NCI-H2107 treated with DMSO at 0.1 percent for 48 hours (cell line): ENCODE measurements around the gene SON.
"Not testable (repeated sequence)": the region's sequence is repeated elsewhere in the genome, so short reads cannot be mapped to it uniquely, and the experiment has no call there.

ENCODE experiments used
- DNase-seq: peaks from one replicate; lab custom pipeline; 2025; ENCODE audit not compliant: unreplicated experiment; lab: John Stamatoyannopoulos, UW

The SON gene

DNA sequence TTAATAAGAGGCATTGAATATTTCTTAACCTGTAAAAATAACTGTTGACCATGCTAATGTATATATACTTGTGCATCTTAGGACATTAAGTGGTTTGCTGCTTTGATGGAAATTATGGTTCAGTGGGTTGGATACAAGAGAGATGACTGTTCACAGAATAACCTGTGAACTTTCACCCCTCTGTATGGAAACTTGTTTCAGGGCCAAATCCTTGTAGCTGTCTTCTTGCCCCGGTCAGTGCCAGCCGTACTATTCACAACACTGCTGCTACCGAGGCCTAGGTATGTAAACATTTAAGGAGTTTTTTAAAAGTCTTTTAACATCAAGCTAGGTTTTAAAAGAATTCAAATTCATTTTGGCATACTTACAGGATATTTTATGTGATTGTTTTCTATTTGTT lies 29.5 kb downstream of the SON start:
- no peak for DNase-seq

DNA sequence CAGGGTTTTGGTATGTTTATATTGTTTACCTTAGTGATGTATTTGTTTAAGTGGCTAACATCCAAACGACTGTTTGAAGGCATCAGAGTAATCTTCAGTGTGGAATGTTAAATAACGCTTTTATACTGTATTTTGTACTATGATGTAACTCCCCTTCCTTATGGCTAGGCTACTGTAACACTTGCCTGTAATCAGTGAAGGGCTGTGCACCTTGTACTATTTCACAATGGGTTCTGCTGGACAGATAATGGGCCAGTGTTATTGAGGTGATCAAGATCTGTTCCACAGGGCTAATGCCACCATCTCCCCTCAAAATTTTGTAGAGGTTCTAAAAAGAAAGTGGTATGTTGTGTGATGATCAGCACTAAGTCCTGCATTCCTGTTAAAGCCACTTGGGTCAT lies 33.9 kb downstream of the SON start:
- DNase-seq, result not testable (repeated sequence)

DNA sequence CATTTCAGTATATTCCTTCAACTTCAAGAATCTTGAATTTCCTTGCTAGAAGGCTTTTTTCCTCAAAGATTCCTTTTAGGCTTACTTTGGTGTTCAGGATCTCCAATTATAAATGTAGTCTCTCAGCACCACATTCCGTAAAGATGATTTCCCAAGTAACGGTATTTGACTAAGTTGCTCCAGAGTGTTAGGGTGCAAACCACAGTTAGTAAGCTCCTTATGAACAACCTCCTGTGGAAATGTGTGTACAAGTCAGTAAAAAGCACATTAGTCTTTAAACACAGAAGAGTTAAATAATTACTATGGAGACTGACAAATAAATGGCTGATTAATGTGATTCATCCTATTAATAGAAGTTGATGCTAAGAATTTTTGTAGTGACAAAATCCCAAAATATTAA lies 35.4 kb downstream of the SON start:
- DNase-seq, result no peak

DNA sequence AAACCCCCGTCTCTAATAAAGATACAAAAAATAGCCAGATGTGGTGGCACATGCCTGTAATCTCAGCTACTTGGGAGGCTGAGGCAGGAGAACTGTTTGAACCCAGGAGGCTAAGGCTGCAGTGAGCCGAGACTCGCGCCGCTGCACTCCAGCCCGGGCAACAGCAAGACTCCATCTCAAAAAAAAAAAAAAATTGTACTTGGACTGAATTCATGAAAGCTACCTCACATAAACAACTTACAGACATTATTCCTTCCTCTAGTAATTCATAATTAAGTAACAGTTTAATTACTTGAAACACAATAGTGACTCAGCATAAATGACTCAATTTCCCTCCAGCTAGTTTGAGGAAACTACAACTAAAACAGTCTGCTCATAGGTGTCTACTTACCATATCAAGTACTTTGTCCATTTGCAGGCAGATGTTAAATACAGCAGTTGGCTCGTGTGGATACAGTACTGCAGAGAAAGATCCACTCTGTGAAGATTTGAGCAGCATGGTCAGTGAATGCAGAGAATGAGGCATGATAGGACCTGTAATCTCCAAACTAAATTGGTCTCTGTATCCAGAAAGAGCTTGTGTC lies 36.2 kb downstream of the SON start:
- no peak for DNase-seq

DNA sequence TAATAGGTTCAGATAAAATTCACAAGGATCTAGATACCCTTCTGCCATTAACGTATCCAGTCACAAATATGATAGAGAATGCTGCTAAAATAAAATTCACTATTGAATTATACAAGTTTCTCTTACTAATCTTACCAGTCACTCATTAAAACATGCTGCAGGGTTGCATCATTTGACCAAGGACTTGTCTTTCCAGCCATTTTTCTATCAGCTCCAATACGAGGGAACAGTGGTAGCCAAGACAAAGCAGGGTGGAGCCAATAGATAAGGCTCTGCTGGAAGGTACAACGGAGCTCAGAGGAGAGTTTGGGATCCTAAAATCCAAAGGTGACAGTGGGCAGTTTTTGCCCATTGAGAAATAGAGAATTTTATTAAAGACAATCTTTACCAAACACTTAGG lies 41.6 kb downstream of the SON start:
- no peak for DNase-seq

DNA sequence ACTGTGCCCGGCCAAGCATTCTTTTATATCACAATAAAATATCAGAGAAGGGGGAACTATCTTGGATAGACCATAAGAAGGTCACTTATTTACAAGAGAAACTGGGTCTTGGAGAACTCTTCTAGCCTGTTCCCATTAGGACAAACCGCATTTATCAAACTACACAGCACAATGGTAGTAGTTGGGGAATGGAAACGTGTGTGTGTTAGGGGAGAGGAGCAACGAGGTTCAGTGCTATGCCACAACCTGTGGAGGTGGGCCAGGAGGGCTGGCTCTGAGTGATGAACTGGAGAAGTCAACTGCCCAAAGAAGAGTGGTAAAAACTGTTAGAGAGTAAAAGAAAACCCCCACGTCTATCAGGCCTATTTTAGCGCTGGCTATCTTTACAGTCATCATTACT lies 44.1 kb downstream of the SON start:
- no peak for DNase-seq

DNA sequence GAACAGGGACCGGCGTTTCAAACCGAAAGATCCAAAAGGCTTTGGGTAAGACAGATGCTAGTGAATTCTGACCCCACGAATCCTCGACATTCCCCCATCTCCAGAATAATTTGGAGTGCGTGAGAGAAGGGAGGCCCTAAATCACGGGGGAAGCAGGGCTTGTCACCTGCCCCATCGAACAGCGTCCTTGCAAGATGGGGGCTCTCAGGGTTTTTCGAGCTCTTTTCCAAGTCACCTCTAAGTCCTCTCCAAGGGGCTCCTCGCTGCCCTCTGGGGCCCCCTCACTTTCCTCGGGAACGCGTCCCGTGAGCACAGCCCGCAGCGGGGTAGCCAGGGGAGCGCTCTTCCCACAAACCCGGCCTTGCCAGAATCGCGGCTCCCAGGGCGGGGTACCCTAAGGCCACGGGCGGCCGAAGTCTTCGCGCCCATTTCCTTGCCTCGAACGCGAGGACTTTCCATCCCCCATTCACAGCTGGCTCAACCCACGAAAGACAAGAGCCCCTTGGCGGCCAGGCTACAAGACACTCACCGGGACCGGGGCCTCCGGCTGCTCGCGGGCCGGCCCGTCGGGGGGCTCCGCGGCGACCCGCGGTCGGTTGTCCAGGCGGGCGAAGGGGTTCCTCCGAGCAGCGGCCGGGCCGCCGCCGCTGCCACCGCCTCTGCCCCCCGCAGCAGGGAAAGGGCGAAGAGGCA lies 45.1 kb downstream of the SON start:
- no peak for DNase-seq

DNA sequence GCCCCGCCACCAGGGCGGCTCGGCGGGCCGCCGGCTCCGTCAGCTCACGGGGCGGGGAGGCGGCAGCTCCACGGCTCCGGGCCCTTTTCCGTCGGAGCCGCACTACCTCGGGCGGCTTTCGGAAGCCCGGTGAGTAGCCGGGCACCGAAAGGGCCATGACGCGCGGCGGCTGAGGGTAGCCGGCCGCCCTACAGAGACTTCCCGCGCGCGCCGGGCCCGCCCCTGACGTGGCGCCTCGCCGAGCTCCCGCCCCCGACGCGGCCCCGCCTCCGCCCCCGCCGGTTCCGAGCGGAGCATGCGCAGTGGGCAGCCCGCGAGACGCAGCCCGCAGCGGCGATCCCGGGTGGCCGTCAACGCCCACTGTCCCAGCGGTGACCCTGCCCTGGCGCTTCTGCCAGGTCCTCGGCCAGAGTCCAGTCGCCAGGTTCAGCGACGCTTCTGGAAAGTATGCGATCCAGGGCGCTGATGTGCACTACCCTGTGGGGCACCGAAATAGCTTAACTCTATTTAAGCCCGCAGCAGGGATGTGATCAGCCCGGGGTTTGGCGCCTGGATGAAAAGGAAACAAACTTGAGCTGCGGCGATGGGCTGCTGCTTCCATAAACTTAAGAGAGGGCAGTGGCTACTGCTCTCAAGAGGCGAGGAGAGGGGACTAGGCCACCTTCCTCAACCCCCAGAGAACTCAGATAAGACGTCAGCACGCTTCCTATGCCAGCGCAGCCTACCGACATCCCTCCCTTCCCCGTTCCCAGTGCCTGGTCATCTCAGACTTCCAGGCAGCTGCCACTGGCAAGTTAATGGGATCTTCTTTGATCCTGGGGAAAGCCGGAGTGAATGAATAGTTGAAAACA lies 45.9 kb downstream of the SON start, which contains the start of gene DONSON:
Gene DONSON, minus strand, starts transcription at position 200 of the 851 bp plus-strand sequence. Its CDS starts 43 bp downstream, at position 157.
- peak; percentile 62 for DNase-seq

DNA sequence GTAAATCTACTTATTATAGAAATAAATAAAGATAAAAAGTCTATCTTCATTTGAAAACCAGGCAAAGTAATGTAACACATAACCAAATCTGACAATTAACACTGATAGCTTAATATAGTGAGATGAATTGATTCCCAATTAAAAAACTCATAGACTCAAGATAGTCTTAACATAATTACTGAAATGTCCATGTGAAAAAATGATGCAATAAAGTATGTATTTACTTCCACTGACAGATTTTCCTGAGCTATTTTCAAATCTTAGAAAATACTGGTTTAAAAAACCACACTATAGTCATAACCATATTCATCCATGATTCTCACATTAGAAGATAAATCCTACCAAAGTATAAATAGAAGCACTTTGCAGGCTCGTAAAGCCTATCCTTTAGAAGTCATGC lies 55.2 kb downstream of the SON start:
- no peak for DNase-seq

DNA sequence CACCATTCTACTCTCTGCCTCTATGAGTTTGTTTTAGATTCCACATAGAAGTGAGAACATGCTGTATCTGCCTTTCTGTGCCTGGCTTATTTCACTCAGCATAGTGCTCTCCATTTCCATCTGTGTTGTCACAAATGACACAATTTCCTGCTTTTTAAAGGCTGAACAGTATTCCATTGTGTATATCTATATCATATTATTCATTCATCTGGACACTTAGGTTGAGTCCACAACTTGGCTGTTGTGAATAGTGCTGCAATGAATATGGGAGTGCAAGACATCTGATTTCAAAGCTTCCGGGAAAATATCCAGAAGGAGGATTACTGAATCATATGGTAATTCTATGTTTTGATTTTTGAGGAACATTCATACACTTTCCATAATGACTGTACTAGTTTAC lies 65.7 kb downstream of the SON start:
- no peak for DNase-seq

DNA sequence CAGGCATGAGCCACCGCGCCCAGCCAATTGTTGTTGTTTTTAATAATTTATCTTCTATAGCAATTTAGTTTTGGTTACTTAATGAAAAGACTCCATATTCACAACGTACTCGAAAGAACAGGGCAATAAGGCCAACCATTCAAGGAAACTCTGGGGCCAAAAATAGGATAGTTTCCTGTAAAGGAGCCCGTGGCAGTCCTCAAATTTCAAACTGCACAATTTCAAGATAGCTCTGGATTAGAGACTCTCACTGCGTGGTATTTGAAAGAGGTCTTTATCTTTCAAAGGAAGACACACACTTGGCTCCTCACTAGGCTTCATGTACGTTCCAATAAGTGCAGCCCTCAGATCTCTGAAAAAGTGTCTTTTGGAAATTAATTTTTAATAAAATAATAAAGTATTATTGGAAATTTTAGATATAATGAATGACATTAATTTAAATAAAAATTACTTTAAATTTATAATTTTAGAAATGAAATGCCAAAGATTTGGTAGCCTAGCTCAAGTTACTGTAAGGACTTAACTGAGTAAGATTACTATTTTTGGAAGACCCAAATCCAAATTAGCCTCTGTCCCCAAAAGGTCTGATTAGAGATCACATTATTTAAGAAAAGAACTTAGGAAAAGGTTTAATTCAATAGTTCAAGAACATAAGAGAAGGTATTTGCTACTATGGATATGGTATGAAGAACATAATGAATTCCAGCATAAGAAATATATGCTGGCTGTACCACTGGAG lies 68.3 kb downstream of the SON start:
- no peak for DNase-seq

DNA sequence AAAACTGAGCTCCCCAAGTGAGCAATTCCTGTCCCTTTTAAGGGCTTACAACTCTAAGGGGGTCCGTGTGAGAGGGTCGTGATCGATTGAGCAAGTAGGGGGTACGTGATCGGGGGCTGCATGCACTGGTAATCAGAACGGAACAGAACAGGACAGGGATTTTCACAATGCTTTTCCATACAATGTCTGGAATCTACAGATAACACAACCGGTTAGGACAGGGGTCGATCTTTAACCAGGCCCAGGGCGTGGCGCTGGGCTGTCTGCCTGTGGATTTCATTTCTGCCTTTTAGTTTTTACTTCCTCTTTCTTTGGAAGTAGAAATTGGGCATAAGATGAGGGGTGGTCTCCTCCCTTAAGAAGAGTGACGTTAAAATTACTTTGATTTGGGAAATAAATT lies 74.7 kb downstream of the SON start:
- not testable (repeated sequence) for DNase-seq

DNA sequence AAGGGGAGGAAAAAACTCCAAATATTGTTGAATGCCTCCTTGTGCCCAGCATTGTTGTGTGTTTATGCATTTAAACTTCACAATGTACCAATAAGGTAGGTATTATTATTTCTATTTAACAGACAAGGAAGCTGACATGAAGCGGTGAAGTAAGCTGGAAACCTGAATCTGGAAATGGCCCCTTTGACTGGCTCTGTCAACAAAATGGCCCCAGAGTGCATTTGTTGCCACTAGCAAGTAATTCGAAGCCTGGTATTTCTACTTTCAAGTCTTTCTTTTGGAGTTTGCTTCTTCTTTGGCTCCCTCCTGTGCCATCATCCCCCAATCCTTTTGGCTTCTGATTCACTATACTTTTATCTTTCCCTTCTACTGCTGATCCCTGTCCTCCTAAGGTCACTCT lies 75.6 kb downstream of the SON start:
- no peak for DNase-seq

DNA sequence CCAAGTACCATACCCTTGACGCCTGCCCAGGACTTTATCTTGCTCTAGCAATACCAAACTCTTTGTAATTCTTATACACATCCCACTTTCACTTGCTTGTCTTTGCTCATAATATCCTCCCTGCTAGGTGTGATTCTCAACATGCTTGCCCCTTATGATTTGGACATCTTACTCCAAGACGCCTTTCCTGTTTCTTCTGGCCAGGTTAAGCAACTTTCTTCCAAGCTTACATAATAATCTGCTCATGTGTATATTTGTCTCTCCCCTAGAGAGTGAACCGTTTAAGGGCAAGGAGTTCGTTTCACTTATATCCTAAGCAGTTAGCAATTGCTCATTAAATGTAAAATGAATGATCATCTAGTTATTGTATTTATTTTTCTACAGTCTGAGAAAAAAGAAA lies 76.9 kb downstream of the SON start:
- no peak for DNase-seq

DNA sequence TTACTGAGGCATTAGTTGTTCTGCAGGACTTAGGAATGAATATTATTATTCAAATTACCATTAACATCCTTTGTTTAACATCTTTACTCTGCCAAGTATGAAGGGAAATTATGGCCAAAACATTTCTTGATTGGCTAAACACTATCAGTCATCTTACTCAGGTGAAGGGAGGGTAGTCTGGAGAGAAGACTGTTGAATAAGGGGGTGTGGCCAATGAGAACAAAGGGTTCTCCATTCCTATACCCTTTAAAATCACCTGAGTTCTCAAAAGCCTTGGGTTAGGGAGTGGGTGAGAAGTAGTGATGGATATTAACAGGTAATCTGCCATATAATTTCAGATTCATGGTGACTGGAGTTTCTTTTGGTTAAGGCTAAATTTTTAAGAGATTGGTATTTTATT lies 79.4 kb downstream of the SON start:
- DNase-seq, result no peak

DNA sequence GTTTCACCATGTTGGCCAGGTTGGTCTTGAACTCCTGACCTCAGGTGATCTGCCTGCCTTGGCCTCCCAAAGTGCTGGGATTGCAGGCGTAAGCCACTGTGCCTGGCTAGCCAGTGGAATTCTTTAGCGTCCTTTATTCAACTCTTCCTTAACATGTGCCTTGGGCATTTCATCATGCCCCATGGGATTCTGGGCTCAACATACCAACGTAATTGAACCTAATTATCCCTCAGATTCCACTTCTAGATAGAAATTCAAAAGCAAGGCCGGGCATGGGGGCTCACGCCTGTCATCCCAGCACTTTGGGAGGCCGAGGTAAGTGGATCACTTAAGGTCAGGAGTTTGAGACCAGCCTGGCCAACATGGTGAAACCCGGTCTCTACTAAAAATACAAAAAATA lies 83.3 kb downstream of the SON start:
- DNase-seq, result not testable (repeated sequence)
